GM19035 (cell line): ENCODE data around the gene ARHGDIG.
"Not testable (repeated sequence)": the region's sequence is repeated elsewhere in the genome, so short reads cannot be mapped to it uniquely, and the experiment has no call there.

Experiments
- ATAC-seq: cut with Tn5 transposase; IDR thresholded peaks from one replicate; pipeline ENCODE4 v1.9.1; 2021; ENCODE audit not compliant: unreplicated experiment

The ARHGDIG gene

DNA sequence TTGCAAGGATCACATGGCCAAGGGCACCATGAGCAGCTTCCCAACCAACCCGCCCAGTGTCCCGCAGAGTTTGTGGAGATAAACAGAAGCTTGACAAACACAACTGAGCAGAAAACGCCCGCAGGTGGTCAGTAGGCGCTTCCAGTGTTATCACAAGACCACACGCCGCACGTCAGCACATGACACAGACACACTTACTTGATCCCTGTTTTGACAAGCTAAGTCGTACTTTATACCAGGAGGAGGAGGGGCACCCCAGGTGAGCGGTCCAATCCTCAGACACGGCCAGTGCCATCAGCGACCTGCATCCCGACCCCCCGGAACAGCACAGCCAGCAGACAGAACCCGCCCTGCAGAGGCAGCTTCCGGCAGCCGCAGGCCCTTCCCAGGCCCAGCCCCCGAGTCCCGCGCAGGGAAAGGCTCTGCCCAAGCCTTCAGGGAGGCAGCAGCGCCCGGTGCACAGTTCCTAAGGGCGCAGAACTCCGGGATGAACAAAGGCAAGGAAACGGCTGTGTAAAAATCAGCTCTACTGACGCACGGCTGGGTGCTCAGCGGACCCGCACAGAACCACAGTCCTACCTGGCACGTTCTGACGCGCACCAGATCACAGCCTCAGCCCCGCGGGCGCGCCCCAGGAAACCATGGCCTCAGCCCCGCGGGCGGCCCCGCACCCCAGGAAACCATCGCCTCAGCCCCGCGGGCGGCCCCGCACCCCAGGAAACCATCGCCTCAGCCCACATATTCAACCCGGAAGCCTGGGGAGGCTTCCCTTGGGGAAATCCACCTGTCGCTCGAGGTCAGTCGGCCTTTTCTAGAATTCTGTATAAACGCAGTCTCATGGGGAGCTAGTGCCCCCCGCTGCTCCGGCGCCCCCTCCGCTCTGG is 44.3 kb downstream of the ARHGDIG start:
- no peak for ATAC-seq

DNA sequence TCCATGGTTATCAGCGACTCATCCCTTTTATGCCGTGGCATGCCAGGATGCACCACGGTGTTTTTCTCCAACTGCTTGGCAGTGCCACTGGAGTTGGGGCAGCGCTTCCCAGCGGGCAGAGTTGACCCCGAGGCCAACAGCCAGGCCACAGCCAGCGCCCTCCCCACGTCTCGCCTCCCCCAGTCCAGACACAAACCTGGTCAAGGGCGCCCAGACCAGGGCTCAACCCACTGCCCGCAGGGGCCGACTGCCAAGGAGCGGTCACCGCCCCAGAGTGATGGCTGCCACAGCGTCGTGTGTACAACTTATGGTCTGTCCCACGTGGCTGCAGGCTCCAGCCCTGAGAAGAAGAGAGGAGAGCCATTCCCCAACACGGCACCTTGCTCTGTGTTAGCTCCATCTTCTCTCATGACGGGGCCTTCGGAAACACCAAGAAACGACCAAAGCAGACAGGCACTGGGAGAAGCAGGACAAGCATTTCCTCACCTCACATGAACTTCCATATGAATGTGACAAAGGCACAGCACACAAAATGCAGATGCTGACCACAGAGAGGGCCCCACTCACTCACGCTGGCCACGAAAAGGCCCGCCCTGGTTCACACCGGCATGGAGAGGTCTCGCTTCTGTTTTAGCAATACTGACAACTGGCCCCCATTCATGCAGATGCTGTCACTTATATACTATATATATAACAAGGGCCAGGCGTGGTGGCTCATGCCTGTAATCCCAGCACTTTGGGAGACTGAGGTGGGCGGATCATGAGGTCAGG is 45.2 kb downstream of the ARHGDIG start:
- no peak for ATAC-seq

DNA sequence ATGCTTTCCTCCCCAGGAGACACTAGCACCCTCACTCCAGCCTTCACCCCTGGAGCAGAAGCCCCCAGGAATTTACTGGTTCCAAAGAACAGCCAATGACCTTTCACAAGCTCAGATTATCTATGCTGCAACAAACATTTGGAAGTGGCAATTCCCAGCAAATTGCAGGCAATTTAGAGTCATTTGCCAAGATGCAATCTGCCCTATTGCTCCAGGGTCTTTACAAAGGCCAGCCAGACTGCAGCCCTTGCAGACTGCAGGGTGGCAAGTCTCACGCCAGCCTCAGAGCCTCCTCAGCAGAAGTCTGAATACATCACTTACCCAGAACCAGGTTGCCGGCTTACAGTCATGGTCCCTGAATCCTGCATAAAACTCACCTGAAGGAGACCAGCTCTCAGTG is 50.4 kb downstream of the ARHGDIG start:
- ATAC-seq, result no peak

DNA sequence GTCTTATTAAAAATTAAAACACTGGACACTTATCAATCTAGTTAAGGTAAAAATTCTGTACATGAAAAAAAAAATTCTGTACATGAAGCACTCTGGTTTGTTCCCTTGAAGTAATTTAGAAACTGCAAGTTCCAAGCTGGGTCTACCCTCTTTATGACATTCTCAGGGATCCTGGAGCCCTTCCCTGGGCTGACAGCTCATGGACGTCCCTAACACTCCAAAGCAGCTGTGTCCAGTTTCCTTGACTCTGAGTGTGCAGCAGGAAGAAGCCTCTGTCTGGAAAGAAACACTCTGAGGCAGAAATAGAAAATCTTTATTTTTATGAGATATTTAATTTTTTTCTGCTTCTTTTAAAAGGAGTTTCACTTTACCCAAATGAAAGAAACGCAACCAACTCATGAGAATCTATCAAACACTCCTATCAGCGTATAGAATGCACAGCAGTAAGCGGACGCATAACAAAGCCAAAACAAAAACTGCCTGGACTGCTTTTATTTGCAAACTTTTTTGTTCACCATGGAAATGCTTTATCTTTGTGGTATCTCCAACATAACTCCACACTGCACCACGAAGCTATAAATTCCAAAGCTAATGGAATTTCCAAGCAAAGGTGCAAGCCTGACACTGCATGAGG is 50.9 kb downstream of the ARHGDIG start:
- not testable (repeated sequence) for ATAC-seq
